NK-92 (cell line): Measurements from ENCODE around the gene XPNPEP1.

Experiments used
- DNase-seq: peaks from one replicate; lab custom pipeline; 2025; ENCODE audit not compliant: unreplicated experiment; lab: John Stamatoyannopoulos, UW

Gene XPNPEP1

DNA sequence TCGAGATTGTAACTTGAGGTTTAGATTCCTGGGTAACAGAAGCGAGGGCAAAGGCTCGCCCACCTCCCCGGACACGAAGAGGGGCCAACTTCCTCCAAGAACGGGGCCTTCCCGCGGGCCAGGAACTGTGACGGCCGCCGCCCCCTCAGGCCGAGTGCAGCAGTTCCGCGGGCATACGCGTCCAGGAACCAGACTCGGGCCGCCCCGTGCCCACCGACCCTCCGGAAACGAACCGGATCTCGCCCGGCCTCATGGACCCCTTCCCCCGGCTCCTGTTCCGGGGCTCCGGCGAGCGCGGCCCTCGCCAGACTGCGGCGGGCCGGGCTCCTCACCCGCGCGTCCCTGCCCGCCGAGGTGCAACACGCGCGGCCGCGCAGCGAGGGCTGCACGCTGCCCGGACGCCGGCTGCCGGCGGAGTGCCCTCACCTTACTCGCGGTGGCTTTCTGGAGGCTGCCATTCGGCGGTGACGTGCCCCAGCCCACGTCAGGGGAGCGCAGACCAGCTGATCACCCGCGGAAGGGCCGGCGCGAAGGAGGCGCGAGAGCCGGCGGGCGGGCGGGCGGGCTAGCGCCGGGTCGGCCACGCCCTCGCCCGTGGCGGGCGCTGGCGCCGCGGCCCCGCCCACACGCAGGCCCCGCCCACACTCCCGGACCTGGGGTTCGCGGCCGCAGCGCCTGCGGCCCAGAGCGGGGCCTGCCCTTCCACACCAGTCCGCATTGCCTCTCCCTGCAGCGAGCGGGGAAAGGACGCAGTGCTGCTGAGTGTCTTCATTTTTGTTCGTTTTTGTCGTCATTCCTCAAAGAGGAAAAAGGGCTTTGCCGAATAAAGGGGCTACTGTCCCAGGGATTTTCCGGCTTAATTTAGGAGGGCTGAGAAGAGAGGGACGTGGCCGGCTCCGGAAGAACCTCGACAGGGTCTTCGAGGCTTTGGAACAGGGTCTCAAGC is at the start of gene XPNPEP1:
Gene XPNPEP1, minus strand, starts transcription at position 536 of the 946 bp plus-strand sequence. Its CDS starts 78 bp downstream, at position 458.
- DNase-seq = no peak

DNA sequence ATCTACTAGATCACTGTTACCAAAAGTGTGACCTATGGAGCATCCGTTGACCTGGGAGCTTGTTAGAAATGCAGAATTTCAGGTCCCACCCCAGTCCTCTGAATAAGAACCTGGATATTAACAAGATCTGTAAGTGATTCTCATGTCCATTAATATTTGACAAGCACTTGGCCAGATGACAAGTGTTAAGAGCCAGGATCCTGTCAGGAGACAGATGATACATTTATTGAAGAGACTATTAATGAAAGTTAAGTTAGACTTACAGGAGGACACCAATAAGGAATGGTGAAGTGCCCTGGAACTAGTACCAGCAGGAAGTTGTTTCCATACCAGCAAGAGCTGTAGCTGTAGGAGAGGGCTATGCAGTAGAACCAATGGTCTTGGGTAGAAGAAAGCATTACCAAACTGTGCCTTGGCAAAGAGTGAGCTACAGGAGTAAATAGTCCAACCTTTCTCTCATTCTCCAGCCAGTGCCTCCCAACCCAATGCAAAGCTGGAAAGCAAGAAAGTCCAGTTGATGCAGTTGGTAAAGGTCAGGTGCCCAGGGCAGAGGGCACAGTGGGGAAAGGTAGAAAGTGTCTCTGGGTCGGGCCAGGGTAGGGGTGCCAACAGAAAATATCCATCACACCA is 49.2 kb upstream of the XPNPEP1 start:
- no peak for DNase-seq

DNA sequence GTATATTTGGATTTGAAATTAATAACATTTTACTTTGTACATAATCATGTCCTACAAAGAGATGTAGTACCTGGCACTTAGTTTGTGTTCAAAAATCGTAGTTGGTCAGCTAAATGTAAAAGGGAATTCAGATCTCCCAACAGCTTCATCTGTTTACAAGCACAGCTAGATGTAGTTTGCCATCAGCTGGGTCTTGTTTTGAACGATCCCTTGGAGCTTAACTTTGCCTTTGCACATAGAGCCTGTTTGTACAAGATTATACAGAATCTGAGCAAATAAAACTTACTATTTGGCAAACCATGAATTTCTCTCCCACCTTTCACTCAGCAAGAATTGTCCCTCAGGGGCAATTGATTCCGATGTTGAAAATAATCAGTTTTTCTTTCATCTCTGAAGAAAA is 48.3 kb upstream of the XPNPEP1 start:
- no peak for DNase-seq

DNA sequence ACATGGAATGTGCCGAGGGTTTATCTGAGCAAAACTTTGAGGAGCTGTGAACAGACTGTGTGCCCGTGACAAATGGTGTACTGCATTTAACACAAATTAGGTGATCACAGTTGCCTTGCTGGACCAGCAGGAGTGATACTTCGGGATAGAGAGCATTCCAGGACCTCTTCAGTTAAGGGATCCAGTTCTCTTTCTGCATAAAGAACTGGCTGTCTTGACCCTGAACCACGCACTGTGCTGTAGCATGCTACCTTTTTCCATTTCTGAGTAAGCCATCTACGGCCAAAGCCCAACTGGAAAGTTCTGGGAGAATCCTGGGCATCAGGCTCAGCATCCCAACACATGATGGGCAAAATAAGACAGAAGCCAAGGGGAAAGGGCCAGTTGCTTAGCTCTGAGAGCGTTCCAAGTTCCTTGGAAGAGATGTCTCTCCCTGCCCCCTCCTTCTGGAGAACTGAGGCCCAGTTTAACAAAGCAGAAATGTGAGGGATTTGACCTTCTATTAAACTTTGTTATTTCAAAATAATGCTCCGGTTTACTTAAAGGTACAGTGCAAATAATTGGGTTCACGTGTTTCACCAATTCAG is 46.5 kb upstream of the XPNPEP1 start:
- no peak for DNase-seq

DNA sequence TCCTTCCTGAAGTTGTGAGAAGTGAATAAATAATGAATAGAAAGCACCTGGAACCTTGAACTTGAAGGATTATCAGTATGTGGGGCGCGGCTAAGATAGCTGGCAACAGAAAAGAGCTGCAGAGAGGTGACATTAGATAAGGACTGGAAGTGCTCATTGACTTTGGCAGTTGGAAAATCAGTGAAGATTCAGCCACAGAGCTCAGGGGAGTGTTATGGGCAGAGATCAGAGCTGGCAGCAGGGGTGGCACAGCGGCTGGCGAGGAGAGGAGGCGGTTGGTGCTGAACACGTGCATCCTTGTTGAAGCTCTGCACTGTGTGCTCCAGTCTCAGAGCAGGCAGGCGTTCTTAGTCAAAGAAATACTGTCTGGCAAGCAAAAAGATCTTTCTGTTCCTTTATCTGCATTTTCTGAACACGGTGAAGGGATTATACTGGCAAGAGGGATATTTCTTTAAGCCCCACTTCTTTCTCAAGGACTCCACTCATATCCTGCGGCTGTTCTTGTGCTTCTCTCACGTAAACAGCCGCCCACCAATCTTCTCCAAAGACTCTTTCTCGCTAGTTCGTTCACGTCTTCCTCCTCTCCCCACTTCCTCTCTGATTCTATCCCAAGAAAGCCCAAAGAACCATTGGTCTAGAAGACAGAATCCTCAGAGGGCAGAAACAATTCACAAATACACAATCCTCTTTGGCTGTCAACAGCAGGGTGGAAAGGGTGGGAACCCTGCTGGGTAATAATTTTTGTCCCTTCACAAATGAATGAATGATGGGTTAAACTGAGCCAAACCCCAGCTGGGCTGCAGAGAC is 45.8 kb upstream of the XPNPEP1 start:
- no peak for DNase-seq

DNA sequence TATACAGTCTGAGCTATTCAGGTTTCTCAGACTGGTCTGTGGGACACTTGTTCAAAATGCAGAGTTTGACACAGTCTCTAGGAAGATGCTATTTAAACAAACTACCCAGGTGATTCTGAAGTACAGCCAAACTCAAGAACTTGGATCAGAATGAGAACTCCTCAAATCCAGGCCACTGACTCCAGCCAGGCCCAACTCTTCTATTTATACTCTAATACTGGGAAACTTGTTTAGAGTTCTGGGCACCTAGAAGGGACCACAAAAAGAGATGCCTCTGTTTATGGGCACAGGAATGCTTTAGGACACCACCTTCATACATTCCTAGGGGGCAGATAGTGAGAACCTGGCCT is 44.4 kb upstream of the XPNPEP1 start:
- DNase-seq = no peak

DNA sequence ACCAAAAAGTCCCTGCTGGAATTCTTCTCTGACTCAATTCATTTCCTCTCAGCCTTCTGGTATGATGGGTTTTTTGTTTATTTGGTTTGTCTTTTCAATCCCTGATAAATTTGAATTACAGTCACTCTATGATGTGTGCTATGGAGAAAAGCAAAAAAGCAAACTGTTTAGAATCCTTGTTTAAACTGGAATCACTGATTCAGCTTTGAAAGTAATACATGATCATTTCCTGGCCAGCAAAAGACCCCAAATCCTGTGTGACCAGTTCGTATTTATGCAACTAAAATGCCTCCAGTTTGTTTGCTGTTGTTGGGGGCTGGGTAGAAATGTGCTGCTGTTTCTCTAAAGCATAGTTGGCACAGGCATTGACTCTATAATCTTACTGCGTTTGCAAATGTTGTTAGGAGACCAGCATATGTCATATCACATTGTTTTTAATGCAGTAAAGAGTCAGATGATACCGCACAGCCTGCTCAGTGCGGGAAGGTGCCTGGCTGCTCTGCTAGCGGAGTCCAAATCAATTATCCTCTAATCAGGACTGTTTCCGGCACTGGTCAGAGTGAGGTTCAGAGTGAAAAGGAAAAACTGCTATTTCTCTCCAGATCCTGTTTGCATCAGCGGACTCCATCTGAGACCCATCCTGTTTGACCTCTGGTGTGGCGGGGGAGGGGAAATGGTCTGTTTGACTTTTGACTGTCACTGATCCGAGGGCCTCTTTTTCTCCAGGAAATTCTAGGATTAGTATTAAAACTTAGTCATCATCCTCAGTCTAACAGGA is 43.8 kb upstream of the XPNPEP1 start:
- no peak for DNase-seq

DNA sequence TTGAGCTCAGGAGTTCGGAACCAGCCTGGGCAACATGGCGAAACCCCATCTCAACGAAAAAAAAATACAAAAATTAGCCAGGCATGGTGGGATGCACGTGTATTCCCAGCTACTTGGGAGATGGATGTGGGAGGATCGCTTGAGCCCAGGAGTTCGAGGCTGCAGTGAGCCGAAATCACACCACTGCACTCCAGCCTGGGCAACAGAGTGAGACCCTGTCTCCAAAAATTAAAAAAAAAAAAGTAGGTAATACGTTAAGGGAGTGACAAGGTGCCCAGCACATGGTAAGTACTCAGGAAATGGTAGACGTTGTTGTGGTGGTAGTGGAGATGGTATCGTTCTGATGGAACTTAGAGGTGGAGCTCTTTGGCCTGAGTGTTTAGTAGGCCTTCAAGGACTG is 41.0 kb upstream of the XPNPEP1 start:
- DNase-seq = no peak

DNA sequence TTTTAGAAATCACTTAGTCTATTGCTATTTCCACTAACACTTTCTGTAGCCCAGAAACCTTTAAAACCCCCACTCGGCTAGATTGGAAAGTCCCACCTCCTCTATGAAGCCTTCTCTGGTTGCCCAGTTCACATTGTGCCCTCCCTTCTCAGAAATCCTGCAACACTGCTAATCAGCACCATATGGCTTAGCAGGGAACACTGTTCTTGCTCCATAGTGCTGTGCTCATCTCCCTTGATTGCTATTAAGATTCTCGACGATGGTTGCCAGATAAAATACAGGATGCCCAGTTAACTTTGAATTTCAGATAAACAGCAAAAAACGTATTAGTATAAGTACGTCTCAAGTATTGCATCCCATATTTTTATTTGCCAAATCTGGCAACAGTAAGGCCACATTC is 40.1 kb upstream of the XPNPEP1 start:
- no peak for DNase-seq

DNA sequence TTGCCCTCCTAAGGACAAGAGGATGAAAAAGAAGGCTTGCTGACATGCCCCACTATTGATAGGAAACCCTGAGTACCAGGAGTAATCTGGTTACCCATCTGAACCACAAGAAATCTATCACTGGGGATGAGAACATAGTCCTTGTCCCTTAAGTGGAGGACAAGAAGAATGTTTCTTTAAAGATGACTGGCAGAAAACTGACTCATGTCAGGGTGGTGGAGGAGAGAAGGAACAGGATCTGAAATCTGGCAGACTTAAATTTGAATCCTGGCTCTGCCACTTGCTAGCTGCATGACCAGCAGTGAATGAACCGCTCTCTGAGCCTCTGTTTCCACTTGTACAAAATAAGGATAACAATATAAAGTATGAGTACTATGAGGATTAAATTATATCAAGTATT is 38.9 kb upstream of the XPNPEP1 start:
- no peak for DNase-seq

DNA sequence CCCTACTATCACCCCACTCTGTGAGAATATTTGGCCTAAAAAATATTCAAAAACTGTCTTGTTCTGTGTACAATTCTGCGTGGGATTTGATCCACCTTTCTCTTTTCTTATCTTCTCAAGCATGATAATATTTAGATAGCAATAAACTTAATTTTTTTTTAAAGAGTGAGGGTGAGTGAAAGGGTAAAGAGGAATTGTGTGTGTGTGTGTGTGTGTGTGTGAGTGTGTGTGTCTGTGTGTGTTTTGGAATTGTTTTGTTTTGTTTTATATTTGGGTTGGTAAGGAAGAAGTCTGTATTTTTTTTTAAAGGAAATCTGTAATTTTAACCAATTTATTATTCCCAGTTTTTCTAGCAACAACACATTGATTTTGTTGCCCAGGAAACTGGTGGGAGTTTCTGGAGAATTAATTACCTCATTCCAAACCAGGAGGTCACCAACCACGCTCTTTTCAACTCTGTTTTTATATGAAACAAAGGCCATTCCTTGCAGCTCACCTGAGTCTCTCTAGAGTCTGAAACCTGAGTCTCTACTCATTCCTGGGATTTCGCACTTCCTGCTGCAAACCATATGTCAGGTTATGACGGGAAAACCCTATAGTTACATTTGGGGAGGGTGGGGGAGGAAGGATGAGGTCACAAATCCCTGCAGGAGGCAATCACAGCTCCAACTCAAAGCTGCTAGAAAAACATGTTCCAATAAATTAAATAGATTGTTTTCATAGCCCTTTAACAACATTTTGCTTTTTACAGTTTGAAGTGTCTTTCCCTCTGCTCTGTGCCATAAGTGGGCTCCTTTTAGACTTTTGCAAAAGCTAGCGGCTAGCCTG is 38.1 kb upstream of the XPNPEP1 start:
- DNase-seq = no peak

DNA sequence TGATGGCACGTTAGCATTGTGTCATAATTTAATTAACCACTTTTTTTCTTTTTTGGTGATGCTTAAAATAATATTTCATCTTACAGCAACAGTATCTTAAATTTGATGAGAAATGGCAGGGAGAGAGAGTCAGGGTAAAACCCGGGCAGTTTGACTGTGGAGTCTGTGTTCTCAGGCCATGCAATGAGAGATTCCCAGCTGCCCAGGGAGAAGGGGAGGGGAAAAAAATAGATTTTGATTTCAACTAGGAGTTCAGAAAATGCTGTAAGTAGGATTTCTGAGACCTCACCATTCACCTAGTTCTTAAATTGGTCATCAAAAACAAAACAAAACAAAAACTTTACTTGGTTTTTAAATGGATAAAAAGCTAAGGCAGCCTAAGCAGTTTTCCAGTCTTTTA is 37.4 kb upstream of the XPNPEP1 start:
- DNase-seq = no peak

DNA sequence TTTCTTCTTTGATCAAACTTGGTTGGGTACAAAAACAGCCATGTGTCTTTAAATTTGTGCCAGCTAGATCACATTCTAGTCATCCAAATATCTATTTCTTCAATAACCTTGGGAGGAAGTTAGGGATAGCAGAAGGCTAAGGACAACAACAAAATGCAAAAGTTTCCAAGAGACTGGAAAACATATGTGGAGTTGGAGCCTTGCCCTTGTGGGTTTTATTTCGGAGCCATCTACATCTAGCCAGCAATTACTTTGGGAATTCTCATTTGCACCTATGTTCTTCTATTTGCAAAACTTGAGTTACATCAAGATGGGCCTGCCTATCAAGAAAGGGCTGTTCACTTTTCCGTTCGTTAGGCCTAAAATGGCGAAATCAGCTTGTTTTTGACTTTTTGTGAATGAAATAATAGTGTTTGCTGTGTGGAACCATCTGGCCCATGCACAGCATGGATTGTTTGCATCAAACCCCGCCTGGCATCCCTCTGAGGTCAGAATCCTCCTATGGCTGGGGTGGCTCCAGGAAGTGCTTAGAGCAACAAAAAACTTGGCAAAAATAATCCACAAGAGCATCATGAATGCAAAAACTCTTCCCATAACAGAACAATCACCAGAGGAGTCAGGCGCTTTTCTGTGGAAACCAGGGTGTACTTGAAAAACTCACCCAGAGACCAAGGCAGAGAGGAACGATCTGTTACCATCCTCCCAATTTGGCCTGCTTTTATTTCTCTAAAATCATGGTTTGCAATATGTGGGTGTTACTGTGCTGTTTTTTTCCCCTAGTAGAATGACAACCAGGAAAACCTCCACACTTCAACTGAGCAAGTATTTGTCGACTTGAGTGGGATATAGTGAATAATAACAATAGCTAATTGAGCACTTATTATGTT is 36.2 kb upstream of the XPNPEP1 start:
- no peak for DNase-seq

DNA sequence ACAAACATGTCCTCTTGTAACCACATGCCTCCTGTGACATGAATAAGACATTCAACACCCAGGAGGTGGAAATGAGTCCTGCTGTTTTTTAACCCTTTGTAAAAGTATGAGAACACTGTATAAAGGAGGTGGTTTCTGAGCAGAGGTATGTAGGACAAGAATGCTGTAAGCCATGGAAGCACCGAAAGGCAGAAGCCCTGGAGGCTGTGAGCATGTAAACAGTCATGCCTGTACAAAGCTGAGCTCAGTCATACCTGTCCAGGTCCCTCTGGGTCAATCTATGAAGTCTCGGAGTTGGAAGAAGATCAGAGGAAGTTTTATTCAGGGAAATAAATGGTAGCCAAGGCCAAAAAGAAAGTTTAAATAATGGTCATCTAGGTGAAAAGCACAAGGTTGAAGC is 34.7 kb upstream of the XPNPEP1 start:
- no peak for DNase-seq

DNA sequence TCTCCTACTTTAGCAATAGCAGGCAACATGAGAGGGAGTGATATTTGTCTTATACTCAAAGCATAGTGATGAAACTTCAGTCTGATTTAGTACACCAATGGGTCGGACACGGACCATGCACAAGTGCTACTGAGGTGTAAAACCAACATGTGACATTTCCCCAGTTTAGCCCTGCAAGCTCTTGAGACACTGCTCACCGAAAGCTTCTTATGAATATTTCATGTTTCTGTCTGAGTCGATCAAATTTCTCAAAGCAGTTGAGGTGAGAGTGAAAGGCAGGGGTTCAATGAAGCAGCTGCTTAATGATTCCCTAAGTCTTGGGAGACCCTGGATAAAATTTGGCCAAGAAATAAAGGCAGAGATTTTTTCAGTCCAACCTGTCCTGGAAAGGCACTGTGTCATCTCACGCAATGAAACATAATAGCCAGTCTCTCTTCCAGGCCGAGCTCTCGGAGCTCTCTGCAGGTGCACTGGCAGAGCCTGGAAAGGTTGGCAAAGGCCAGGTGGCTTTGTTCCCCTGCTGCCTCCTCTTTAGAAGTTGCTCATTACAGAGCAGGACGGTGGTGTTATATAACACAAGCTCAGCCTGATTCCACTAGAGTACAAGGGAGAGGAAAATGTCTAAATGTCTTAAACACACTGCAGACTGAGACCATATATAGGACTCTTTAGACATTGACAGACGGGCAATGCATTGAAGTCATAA is 33.9 kb upstream of the XPNPEP1 start:
- DNase-seq = no peak

DNA sequence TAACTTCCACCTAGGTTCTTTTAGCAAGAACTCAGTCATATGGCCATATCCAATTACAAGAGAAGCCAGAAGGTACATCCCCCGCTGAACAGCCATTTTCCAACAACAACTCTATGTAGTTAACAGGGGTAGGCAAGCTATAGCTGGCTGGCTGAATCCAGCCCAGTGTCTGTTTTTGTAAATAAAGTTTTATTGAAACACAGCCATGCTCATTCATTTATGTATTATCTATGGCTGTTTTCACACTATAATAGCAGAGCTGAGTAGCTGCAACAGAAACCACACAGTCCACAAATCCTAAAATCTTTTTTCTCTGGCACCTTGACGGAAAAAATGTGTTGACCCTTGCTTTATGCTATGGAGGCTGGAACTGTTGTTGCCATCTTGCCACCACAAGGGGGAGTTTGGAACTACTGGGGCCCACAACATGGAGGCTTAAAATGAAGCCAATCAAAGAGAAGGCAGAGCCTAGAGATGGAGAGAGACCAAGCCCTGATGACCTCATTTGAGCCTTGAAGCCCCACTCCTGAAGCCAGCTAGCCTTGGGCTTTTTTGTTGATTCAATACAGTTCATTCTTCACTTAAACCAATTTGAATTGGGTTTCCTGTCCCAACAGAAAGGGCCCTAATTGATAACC is 33.3 kb upstream of the XPNPEP1 start:
- DNase-seq = no peak

DNA sequence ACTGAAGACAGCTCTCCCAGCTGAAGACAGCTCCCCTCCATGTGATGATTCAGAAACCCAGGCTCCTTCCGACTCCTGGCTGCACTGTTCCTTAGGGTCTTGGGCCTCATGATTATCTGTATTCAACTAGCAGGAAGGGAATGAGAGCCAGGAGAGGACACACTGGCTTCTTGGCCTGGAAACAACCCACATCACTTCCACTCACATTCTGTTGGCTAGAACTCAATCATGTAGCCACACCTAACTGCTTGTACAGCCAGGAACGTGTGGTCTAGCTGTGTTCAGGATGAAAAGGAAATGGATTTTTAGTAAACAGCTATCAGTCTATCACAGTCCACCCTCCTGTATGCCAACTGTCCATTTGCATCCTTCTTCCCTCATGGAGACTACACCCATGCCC is 30.5 kb upstream of the XPNPEP1 start:
- DNase-seq = no peak

DNA sequence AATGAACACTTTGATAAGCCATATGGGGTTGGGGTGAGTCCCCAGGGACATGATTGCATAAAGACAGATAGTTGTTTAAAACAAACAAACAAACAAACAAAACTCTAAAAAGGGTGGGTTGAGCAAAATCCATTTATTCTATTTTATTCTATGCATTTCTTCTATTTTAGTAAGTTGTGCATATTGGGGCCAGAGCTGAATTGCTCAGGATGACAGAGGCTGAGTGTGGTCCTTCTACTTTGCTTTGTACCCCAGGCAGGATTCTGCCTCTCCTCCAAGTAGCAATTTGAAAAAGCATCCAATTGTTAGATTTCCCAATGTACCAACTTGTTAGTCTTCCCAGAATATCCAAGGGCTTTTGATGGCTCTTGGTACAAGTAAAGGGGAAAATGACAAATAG is 29.2 kb upstream of the XPNPEP1 start:
- DNase-seq = no peak
